GM21723 (cell line): Measurements from ENCODE around the gene ACAP3.
"Not testable (repeated sequence)": the region's sequence is repeated elsewhere in the genome, so short reads cannot be mapped to it uniquely, and the experiment has no call there.

Experiments
- ATAC-seq: cut with Tn5 transposase; IDR thresholded peaks from one replicate; pipeline ENCODE4 v1.9.1; 2021; ENCODE audit warnings: mild to moderate bottlenecking, moderate library complexity; ENCODE audit not compliant: unreplicated experiment

The ACAP3 gene

DNA sequence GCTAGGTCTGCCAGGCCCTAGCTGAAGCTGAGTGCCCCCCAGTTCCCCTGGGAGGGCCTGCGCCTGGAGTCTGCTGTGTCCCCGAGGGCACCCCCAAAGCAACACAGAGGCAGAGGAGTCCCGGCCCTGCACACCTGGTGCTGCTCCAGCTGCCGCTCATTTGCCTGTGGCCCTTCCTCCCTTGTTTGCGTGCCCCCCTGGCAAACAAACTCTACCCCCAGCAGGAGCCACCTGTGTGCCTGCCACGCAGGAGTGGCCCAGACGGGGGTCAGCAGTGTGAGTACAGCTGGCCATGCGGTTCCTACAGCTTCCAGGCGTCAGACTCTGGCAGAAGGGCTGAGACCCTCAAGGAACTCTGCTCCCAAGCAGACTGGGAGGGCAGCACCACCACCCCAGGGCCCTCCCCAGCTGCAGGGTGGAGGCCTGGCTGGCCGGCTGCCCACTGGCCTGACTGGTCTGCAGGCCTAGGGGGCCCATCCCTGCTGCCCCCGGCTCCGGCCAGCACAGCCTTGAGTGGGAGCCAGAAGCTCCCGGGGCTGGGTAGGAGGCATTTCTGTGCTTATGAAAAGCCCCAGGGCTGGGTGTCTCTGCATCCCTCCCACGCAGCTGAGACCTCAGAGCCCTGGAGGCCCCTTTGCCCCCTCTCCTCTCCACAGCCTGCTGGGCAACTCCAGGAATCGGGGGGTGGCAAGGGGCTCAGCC lies 22.8 kb upstream of the ACAP3 start:
- ATAC-seq, result no peak

DNA sequence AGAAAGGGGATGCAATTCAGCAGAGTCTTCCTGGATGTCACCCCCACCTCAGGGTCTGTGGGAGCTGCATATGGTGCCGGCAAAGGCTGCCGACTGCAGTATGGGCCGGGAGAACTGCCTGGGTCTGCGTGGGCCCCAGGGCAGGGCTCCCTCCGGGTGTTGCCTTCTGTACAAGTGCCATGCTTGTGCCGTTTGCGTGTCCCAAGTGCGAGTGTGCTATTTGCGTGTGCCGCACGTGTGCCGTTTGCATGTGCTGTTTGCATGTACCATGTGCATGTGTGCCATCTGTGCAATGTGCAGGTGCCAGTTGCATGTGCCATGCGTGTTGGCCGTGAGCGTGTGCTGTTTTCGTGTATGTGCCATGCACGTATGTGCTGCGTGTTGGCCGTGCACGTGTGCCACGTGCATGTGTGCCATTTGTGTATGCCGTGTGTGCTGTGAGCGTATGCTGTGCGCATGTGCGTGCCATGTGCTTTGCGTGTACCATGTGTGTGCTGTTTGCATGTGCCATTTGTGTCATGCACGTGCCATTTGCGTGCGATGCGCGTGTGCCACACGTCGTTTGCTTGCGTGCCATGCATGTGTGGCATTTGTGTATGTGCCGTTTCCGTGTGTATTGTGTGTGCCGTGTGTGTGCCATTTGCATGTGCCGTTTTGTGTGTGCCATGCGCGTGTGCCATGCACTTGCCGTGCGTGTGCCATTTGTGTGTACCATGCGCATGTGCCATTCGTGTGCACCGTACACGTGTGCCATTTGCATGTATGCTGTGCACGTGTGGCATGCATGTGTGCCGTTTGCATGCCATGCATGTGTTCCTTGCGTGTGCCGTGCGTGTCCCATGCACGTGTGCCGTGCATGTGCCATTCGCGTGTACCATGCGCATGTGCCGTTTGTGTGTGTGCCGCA lies 21.8 kb upstream of the ACAP3 start:
- ATAC-seq, result no peak

DNA sequence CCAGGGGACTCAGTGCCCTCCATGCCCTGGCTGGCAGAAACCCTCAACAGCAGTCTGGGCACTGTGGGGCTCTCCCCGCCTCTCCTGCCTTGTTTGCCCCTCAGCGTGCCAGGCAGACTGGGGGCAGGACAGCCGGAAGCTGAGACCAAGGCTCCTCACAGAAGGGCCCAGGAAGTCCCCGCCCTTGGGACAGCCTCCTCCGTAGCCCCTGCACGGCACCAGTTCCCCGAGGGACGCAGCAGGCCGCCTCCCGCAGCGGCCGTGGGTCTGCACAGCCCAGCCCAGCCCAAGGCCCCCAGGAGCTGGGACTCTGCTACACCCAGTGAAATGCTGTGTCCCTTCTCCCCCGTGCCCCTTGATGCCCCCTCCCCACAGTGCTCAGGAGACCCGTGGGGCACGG lies 20.5 kb upstream of the ACAP3 start:
- no peak for ATAC-seq

DNA sequence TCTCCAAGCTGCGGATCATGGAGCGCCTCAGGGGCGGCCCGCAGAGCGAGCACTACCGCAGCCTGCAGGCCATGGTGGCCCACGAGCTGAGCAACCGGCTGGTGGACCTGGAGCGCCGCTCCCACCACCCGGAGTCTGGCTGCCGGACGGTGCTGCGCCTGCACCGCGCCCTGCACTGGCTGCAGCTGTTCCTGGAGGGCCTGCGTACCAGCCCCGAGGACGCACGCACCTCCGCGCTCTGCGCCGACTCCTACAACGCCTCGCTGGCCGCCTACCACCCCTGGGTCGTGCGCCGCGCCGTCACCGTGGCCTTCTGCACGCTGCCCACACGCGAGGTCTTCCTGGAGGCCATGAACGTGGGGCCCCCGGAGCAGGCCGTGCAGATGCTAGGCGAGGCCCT lies 19.6 kb upstream of the ACAP3 start:
- no peak for ATAC-seq

DNA sequence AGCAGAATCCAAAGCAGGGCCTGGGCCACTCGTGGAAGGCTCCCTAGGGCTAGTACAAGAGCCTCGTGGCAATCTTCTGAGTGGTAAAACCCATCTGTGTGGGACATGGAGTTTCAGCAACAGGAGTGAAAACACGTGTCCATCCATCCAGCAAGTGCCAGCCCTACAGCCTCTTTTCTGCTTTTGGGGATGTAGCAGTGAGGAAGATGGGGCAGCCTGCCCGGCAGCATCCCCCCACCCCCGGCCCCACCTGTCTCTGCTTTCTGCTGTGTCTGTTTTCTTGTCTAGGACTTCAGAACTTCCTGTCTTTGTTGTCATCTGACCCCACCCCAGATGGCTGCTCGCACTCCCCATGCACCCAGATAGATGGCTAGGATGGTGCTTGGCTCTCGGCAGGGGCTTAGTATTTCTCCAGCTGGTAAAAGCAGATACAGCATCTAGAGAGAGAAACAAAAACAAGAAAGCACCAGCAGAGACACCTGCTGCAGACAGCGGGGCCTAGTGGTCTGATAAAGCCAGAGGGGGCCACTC lies 18.4 kb upstream of the ACAP3 start:
- no peak for ATAC-seq

DNA sequence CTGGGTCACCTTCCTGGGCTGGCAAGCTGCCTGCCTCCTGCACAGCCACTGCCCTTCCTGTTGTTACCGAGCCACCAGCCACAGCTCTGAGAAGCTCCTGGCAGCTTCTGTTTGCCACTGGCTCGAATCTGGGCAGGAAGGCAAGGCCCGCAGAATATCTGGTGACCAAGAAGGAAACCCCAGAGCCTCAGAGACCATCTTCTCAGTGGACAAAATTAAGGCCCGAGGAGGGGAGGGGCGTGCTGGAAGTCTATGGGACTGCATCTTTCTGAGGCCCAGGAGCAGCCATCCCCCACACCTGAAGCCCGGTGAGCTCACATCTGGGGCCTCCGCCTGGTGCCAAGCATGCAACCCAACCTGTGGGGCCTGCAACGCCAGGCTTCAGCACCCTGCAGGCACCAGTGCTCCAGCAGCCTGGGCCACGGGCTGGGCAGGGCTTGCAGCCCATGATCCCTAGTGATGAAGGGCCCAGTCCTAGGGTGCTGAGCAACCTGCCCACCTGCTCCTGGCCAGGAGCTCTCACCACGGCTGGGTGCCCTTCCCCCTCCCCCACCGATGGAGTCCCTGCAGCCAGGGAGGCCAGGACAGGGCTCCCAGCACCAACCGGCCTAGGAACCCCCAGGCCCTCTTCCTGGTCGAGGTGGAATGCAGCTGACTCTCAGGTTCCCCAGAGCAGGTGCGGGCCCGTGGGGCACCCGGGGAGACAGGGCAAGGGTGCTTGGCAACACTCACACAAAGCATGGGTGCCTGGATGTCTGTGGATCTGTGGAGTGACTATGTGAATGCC lies 17.8 kb upstream of the ACAP3 start:
- no peak for ATAC-seq

DNA sequence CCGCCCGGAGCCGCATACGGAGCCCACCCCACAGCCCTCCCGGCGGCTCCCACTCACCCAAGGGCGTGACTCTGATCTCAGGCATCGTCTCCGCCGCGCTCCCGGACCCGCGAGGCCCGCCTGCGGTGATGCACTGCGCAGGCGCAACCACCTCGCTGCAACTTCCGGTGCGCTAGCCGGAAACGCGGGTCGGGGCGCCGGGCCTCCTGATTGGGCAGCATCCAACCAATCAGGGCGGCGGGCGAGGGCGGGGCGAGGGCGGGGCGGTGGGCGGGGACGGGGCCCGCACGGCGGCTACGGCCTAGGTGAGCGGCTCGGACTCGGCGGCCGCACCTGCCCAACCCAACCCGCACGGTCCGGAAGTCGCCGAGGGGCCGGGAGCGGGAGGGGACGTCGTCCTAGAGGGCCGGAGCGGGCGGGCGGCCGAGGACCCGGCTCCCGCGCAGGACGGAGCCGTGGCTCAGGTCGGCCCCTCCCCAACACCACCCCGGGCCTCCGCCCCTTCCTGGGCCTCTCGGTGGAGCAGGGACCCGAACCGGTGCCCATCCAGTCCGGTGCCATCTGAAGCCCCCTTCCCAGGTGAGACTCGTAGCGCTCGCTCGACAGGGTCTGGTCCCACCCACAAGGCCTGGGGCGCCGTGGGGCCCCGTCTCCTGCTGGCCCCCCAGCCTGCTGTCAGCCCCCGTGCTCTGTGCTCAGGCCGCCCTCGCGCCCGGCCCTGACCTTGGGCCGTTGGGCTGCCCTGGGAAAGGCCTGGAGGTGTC lies 17.0 kb upstream of the ACAP3 start, which contains the start of the genes CPTP and INTS11:
TSS of gene CPTP (plus strand) at position 279 of the 764 bp plus-strand sequence. CDS start 2,109 bp downstream, outside the sequence.
TSS of gene INTS11 (minus strand) at position 137 of the 764 bp plus-strand sequence. CDS start at position 85, 52 bp downstream.
- ATAC-seq, result peak; percentile 70

DNA sequence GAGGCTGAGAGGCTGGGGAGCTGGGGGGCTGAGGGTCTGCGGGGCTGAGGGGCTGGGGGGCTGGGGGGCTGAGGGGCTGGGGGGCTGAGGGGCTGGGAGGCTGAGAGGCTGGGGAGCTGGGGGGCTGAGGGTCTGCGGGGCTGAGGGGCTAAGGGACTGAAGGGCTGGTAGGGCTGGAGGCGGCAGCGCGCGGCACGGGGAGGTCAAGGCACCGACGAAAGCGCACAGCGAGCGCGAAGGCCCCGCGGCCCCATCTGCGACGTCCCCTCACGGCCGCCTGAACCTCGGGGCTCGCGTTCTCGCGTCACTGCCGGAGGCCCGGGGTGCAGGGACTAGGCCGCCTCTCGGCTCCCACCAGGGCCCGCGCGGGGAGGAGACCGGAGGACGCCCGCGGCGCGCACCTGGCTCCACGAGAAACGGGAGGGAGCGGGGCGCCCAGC lies 16.4 kb upstream of the ACAP3 start:
- ATAC-seq, result peak; percentile 28

DNA sequence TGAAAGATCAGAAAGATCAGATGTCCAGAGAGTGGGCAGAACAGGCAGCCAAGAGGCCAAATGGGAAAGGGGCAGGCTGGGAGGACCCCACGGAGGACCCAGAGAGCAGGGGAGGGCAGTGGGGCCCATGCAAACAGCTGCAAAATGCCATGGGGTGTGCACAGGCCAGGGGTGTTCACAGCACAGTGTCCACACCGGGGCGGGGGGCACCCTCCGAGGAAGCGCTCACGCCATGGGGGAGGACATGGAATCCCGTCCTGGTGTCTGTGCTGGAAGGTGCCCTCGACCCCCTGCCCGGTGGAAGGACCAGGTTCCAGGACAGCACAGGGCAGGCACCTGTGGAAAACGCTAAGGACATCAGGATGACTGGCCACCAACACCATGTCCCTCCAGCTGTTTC lies 15.2 kb upstream of the ACAP3 start:
- ATAC-seq, result no peak

DNA sequence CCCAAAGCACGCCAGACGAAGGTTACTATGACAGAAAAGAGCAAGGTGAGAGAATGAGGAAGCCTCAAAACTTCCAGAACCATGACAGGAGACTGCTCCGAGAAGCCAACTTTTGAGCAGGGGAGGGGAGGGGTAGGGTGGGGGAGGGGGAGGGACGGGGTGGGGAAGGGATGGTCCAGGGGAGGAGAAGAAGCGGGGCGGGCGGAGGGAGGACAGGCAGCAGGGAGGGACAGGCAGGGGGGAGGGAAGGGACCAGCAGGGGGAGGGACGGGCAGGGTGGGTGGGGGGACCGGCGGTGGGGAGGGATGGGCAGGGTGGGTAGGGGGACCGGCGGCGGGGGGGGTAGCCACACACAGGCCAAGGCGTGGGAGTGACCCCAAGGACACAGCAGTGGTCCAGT lies 14.7 kb upstream of the ACAP3 start:
- ATAC-seq, result no peak

DNA sequence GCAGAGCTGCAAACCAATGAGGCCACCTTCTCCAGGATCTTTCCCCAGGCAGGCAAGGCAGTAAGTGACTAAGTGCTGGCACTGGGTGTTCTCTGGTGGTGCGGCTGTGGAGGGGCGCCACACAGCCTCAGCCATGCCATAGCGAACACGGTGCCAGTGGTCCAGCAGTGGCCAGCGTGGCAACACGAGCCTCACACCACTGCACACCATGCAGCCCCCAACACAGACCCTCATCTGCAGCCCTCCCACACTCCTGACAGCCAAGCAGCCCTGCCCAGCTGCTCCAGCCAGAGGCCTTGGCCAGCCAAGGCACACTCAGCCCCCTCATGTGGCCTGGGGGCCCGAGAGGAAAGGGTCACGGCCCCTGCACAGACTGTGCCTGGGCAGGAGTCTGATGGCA lies 13.7 kb upstream of the ACAP3 start:
- ATAC-seq, result no peak

DNA sequence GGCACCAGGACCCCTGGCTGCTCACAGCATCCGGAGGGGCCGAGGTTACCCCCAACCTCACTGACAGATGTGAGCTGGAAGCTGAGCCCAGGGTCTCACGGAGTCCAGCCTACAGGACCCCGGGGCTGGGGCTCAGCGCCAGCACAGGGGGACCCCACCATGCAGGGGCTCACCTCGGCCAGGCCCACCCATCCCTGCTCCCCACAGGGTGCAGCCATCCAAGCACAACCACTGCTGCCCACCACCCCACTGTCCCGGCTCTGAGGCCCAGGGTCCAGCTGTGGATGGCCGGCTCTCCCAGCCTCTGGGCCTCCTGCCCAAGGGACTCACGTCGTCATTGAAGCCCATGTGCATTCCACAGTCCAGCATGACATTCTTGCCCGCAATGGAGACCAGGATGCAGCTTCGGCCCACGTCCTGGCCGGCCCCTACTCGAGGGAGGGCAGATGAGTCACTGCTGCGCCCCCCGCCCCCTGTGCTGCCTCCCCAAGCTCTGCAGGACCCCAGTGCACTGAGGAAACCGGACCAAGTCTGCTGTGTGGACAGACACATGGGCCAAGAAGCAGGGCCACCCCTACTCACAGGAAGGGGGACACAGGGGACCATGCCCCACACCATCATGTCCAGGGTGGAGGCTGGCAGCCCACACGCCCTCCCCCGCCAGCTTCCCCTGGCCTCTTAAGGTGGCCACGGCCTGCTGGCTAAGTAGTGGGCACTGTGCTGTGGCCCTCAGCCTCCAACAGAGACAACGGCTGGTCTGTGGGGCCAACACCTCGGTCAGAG lies 13.1 kb upstream of the ACAP3 start:
- ATAC-seq, result no peak

DNA sequence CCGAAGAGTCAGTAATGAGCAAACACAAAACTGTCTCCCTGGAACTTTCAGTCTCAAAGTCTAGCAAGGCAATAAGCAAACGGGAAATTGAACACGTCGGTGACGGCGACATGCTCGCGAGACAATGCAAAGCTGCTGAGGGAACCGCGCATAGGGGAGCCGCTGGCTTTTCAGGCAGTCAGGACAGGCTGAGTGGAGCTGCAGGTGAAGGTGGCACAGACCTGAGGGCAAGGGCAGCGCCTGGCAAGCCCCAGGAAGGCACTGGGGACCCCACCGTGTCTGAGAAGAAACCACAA lies 11.9 kb upstream of the ACAP3 start:
- no peak for ATAC-seq

DNA sequence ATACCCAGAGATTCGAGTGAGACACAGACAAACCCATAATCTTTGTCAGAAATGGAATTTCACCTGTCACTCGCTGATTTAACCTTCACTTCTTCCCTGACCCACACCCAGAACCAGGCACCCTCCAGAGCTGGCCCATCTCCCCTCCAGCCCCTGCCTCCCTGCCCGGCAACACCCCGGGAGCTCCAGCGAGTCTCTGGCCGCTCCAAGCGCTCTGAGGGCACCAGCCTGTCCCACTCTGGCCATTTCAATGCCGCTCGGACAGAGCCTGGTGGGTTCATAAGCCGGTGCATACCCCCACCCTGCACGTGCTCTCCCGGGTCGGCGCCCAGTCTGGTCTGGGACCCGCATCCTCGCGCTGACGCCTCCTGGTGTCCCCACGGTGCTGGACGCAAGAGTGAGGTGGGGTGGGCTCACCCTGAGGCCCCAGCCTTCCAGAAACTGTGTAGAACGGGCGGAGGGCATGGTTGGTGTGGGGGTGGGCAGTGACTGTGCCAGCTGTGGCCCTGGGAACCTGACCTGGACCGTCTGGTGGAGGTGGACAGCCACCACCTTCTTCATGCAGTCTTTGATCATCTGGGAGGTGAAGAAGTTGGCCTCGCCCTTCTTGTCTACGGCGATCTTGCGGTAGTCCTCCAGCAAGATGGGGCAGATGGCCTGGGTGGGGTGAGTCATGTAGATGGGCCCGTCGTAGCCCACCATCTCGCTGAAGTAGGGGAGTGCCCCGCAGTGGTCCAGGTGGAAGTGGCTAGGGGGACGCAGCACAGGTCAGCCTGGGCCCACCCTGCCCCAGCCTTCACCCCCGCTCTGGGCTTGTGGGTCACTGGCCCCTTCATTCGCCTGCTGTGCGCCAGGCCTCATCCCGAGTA lies 11.3 kb upstream of the ACAP3 start:
- ATAC-seq, result no peak

DNA sequence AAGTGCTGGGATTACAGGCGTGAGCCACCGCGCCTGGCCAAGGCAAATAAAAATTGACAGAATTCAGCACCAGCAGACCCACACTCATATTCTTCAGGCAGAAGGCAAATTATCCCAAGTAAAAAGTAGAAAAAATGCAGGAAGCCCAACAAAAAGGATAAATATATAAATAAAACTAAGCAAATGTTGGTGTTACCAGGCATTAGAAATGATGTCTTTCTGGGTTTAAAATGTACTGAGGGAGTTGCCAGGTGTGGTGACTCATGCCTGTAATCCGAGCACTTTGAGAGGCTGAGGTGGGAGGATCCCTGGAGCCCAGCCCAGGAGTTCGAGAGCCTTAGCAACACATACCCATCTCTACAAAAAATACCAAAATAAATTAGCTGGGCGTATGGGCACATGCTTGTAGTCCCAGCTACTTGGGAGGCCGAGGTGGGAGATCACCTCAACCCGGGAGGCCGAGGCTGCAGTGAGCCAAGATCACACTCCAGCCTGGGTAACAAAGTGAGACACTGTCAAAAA lies 10.5 kb upstream of the ACAP3 start:
- no peak for ATAC-seq

DNA sequence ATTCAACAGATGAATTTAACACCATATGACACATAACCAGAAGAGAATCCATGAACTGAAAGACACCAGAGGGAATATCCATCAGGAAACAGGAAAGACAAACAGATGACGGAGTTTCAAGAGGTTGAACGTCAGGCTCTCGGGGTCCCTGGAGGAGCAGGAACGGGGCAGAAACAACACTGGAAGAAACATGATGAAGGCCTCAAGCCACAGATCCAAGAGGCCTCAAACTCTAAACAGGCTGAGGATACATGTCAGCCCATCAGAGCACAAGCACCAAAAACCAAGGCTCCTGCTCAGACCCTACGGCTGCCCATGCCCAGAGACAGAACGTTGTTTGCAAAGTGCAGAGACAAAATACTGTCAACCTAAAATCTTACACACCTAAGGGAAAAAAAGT lies 9.7 kb upstream of the ACAP3 start:
- ATAC-seq, result no peak

DNA sequence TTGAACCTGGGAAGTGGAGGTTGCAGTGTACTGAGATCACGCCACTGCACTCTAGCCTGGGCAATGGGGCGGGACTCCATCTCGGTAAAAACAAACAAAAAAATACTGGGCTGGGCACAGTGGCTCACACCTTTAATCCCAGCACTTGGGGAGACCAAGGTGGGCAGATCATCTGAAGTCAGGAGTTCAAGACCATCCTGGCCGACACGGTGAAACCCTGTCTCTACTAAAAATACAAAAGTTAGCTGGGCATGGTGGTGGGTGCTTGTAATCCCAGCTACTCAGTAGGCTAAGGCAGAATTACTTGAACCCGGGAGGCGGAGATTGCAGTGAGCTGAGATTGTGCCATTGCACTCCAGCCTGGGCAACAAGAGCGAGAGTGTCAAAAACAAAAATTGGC lies 8.5 kb upstream of the ACAP3 start:
- ATAC-seq, result not testable (repeated sequence)

DNA sequence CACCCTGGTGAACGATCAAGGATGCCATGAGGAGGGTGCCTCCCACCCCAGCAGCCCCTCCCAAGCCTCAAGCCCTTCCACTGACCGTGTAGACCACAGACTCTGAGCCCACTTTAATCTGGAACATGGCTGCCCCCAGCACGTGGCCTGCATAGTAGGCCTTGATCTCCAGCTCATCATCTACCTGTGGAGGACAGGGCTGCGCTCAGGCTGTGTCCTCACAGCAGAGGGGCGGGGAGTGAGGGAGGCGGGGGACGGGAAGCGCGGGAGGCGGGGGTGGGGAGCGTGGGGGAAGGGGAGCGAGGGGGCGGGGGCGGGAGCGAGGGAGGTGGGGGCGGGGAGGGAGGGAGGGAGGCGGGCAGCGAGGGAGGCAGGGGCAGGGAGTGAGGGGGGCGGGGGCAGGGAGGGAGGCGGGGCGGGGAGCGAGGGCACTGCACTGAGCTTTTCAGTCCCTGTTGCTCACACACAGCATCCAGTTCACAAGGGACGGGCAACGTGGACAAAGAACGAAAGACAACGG lies 7.8 kb upstream of the ACAP3 start:
- ATAC-seq, result no peak
